ENCODE data around the gene RNF144A.
"Not testable (repeated sequence)": the region's sequence is repeated elsewhere in the genome, so short reads cannot be mapped to it uniquely, and the experiment has no call there.

Gene RNF144A

GRCh38 chr2:6932828-6933227 is 15.6 kb downstream of the RNF144A start:
- no peak for TF ChIP-seq CTCF (IDR thresholded peaks at IDR 0.05; ENCODE audit: low read depth, low read length)
- no peak for DNase-seq (ENCODE audit: low read depth in 2 of 2)
- H3K4me3 ChIP-seq (replicated peaks in 1 of 2; ENCODE audit: low read depth in 2 of 2, low read length in 2 of 2), result no peak overlapping the region

GRCh38 chr2:6933911-6934310 is 16.7 kb downstream of the RNF144A start:
- H3K4me3 ChIP-seq (replicated peaks in 1 of 2; ENCODE audit: low read depth in 2 of 2, low read length in 2 of 2), result no peak overlapping the region
- no peak for DNase-seq (ENCODE audit: low read depth in 2 of 2)
- TF ChIP-seq CTCF (IDR thresholded peaks at IDR 0.05; ENCODE audit: low read depth, low read length), result no peak

- no peak for DNase-seq (ENCODE audit: low read depth in 2 of 2)
- TF ChIP-seq CTCF (IDR thresholded peaks at IDR 0.05; ENCODE audit: low read depth, low read length), result no peak
- H3K4me3 ChIP-seq (replicated peaks in 1 of 2; ENCODE audit: low read depth in 2 of 2, low read length in 2 of 2), result no peak overlapping the region
Measured at GRCh38 chr2:6934345-6934744, 17.1 kb downstream of the RNF144A start.

- no peak for DNase-seq (ENCODE audit: low read depth in 2 of 2)
- no peak overlapping the region for H3K4me3 ChIP-seq (replicated peaks in 1 of 2; ENCODE audit: low read depth in 2 of 2, low read length in 2 of 2)
- no peak for TF ChIP-seq CTCF (IDR thresholded peaks at IDR 0.05; ENCODE audit: low read depth, low read length)
Measured at GRCh38 chr2:6934758-6935651, 17.8 kb downstream of the RNF144A start.

GRCh38 chr2:6935652-6936020 is 18.4 kb downstream of the RNF144A start:
- not testable (repeated sequence) for H3K4me3 ChIP-seq (replicated peaks in 1 of 2; ENCODE audit: low read depth in 2 of 2, low read length in 2 of 2); DNase-seq (ENCODE audit: low read depth in 2 of 2)

GRCh38 chr2:6937157-6937556 is 19.9 kb downstream of the RNF144A start:
- no peak overlapping the region for H3K4me3 ChIP-seq (replicated peaks in 1 of 2; ENCODE audit: low read depth in 2 of 2, low read length in 2 of 2)
- no peak for DNase-seq (ENCODE audit: low read depth in 2 of 2)
- no peak for TF ChIP-seq CTCF (IDR thresholded peaks at IDR 0.05; ENCODE audit: low read depth, low read length)

GRCh38 chr2:6937582-6937981 is 20.4 kb downstream of the RNF144A start:
- TF ChIP-seq CTCF (IDR thresholded peaks at IDR 0.05; ENCODE audit: low read depth, low read length), result no peak

More at GRCh38 chr2:6937582-6937981, 20.4 kb downstream of the RNF144A start:
- H3K4me3 ChIP-seq (replicated peaks in 1 of 2; ENCODE audit: low read depth in 2 of 2, low read length in 2 of 2), result no peak overlapping the region
- DNase-seq (ENCODE audit: low read depth in 2 of 2), result no peak
